RCC 7860 (cell line): ENCODE measurements around the gene HLX.

Source experiments
- DNase-seq: peaks from one replicate; pipeline ENCODE4 v3.0.0-alpha.2; 2015; ENCODE audit warnings: low spot score
- FAIRE-seq: peaks from 2 replicates; lab custom pipeline; 2012; peaks lifted over from hg19 to GRCh38; lab: Jason Lieb, UNC

HLX gene, protein sequence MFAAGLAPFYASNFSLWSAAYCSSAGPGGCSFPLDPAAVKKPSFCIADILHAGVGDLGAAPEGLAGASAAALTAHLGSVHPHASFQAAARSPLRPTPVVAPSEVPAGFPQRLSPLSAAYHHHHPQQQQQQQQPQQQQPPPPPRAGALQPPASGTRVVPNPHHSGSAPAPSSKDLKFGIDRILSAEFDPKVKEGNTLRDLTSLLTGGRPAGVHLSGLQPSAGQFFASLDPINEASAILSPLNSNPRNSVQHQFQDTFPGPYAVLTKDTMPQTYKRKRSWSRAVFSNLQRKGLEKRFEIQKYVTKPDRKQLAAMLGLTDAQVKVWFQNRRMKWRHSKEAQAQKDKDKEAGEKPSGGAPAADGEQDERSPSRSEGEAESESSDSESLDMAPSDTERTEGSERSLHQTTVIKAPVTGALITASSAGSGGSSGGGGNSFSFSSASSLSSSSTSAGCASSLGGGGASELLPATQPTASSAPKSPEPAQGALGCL

DNA sequence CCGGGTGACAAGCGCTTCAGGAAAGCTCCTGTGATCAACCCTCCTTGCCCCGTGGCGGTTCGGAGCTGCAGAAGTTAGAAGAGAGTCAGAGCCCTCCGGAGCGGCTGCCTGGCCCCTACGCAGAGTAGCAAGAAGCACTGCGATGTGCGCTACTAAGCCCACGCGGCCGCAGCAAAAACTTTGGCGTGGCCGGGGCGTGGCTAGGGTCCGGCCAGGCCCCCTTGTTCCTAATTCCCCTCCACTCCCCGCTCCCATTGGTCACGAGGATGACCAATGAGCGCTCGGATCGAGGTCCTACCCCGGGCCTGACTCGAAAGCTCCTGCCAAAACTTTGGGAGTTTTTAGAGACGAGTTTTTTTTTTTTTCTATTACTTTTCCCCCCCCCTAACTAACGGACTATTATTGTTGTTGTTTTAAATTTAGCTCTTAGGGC lies at the start of gene HLX:
Gene HLX (plus strand): TSS at position 368 of the 433 bp plus-strand sequence. CDS start 415 bp downstream, outside the sequence.
- peak; percentile 83 for FAIRE-seq
- DNase-seq, result peak; percentile 67

GRCh38 chr1:220833436-220833835 lies 45.8 kb upstream of the HLX start:
- FAIRE-seq (no peak), DNase-seq (no peak)

DNA sequence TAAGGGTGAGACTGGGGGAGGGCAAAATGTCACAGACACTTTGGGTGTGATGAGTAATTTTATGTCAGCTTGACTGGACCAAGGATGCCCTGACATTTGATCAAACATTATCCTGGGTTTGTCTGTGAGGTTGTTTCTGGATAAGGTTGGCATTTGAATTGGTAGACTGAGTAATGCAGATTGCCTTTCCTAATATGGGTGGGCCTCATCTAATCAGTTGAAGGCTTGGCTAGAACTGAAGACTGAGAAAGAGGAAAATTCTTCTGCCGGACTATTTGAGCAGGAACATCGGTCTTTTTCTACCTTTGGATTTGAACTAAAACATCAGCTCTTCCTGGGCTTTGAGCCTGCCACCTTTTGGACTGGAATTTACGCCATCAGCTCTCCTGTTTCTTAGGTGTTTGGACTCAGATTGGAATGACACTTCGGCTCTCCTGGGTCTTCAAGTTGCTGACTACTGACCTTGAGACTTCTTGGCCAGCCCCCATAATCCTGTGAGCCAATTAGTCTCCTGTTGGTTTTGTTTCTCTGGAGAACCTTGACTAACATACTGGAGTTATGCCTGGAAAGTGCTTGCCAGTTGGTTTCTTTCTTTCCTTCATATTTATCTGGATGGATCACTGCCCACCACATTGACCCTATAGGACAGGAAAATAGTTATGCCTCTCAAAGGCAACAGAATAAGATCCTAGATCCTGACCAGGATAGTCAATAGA lies 44.9 kb upstream of the HLX start:
- FAIRE-seq (no peak), DNase-seq (no peak)

GRCh38 chr1:220838578-220838977 lies 40.7 kb upstream of the HLX start:
- DNase-seq, result no peak
- FAIRE-seq, result no peak

GRCh38 chr1:220839474-220839873 lies 39.8 kb upstream of the HLX start:
- no peak for DNase-seq
- FAIRE-seq, result no peak

GRCh38 chr1:220841293-220841692 lies 38.0 kb upstream of the HLX start:
- FAIRE-seq (no peak), DNase-seq (no peak)

GRCh38 chr1:220843481-220844011 lies 35.7 kb upstream of the HLX start:
- FAIRE-seq (no peak), DNase-seq (no peak)

DNA sequence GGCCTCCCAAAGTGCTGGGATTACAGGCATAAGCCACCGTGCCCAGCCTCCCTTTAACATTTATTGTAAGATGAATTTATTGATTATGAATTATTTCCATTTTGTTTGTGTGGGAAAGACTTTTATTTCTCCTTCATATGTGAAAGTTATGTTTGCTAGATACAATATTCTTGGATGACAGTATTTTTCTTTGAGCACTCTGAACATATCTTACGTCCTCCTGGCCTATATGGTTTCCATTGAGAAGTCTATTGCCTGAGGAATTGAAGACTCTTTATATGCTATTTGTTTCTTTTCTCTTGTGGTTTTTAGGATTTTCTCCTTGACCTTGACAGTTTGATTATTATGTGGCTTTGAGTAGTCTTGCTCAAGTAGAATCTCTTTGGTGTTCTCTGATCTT lies 26.8 kb upstream of the HLX start:
- FAIRE-seq (no peak), DNase-seq (no peak)

- DNase-seq (no peak), FAIRE-seq (no peak)
Measured at GRCh38 chr1:220872296-220872695, 6.9 kb upstream of the HLX start.

- DNase-seq (no peak), FAIRE-seq (no peak)
Measured at GRCh38 chr1:220873087-220873486, 6.2 kb upstream of the HLX start.

DNA sequence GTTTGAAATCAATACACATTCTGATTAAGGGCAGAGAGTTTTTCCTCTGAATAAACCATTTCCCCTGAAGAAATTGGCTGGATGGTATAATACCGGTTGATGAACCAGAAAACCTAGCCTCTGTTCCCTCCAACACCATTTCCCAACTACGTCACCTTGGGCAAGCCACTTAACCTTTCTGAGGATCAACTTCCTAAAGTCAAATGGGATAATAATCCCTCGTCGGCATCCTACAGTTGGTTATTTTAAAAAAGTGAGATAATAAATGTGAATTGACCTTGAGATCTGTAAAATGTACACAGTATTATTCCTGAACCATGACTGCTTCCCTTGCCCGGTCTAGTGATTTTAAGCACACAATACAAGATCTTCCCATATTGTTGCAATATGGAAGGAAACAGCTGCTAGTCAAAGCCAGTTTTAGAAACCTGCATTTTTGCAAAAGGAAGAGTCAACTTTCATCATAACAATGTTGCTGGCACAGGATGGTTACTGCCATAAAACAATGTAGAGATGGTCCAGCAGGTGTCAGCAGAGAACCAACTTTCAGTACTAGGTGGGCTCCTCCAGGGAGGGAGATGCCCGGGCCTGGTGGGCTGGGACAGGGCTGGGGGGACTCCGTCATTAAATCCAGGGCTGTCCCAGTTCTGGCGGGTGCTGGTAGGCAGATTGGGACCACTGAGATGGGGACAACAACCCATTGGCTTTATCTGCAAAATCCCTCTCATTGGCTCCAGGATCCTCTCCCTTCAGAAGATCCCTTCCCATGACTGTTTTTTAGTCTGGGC lies 5.2 kb upstream of the HLX start:
- DNase-seq (peak; percentile 38), FAIRE-seq (no peak)

DNA sequence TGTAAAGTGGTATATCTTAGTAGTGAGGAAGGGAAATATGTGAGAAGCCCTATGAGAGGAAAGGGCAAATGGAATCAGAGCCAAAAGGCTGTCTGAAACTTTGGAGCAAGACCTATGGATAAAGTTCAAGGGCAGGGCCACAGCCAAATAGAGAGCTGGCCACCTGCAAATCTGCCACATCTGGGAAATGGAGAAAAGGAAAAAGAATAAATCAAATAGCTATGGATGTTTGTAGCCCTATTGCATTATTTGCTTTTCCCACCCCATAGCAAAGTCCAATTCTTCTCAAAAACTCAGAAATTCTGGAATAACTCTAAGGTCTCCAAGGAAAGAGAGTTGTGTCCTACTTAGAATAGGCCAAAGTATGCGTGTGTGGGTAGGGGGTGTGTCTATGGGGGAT lies 4.0 kb upstream of the HLX start:
- no peak for FAIRE-seq
- DNase-seq, result no peak

DNA sequence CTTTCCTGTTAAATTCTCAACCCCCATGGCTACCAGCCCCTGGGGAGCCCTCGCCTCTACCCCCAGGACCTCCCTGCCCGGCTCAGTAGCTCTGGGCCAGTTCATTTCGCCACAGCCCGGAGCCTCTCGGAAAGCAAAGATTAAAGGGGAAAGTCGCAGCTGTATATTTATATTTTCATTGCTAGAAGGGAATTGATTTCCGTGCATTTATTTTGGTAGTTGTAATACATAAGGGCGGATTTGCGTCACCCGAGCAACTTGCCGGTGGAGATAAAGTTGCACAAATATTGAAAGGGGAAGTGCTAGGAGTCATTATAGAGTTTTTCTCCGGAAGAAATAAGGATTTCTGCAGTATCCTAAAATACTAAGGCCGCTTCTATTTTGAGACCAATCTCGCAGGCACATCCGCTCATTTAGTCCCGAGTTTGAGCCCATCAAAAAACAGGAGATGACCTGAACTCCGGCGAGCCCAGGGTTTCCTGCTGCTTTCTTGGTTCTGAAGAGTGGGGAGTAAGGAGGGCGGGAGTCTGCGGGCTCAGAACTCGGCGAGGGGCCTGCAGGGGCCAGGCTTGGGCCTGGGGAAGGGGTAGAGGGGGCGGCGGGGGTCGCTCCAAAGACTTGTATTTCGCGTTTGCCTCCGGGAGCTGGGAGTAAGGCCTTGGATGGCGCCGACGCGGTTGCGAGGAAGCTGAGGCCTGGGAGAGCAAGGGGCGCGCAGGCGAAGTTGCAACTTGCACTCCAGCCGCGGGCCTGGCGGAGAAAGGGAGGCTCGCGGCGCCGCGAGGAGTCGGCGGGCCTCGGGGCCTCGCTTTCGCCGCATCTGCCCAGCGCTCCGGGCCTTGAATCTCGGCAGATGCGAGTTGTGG lies 2.5 kb upstream of the HLX start:
- FAIRE-seq, result no peak

DNA sequence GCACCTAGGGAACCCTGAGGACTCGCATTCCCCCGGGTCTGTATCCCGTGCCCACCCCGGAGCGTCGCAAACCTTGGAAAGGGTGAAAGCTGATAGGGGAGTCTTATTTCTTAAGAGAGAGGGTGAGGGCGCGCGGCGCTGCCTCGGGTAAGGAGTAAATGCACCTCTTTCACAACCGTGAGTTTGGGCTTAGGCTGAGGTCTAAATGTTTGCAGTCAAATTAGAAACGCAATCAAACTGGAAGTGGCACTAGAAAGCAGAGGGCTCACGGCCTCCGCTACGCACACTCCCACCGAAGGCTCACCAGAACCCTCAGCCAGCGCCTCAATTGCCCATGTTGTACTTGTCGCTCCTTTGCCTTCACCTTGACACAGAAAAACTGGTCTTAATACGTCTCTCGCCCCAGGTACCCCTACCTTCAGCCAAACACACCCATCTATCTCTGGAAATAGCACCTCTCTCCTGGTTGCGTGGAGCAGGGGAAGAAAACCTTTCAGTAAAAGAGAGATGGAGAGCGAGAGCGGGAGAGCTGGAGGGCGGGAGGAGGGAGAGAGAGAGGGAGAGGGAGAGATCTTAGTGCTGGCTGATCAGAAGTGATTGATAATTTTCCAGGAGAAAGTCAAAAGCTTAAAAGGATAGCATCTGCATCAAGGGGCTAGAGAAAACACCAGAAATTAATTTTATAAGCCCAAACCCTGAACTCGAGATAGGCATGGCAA lies 1.7 kb upstream of the HLX start:
- FAIRE-seq, result no peak
- no peak for DNase-seq

More for the DNA sequence above, 2.5 kb upstream of the HLX start:
- no peak for DNase-seq

DNA sequence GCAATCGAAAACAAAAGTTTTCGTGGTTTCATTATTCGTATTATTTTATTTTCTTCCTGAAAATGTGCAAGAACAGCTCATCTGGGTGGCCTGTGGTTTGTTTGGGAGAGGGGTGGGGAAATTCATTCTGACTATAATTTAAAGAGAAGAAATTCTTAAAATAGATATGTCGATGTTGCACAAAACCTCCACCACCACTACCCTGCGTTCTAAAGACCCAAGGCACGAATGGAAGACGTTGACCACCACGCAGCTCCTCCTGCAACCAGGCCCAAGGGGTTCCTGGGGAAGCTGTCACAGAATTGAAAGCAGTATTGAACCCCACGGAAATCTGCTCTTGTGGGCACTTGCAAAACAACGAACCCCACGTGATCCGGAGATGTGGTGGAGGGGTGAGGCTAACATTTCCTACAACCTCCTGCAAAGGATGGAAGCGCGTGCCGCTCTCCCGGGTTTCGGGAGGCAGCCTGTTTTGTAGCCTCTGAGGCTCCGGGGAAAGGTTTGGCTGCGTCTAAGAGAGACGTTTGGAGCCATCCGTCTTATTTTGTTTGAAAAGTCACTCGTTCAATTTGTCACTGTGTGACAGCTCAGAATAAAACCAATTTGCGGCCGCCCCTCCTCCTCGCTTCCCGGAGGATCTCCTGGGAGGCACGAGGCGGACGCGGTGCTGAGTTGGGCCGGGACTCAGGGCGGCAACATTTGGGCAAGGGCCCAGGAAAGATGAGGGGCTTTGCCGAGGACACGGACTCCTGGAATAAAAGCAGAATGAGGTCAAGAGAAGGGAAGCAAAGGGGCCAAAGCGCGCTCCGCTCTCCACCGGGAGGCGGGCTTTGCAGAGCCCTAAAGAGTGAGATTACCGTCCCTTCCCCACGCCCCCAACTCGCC lies 810 bp upstream of the HLX start:
- DNase-seq (no peak), FAIRE-seq (no peak)

GRCh38 chr1:220879509-220880361 lies 492 bp downstream of the HLX start:
- peak; percentile 33 for DNase-seq
- no peak for FAIRE-seq

GRCh38 chr1:220880362-220880670 lies 1.1 kb downstream of the HLX start:
- DNase-seq (no peak), FAIRE-seq (no peak)
